Gastroesophageal sphincter (tissue), 4 donors: ENCODE data around the gene CRYGN. TPM values are rescaled to one million over a fixed set of nuclear protein-coding genes. Genes with fewer than 3 reads are reported as not detected.
A peak's percentile ranks its signal among the peaks of the same experiment; 100 is the strongest.

Source experiments
- ATAC-seq: fragments of 150-250 bp; one replicate; pipeline ENCODE4 v1.9.1; 2016; ENCODE audit warnings: mild to moderate bottlenecking, moderate library complexity
- H3K27ac ChIP-seq, 4 donors: fragments of 200-600 bp; sonication (generic) in 3 of 4; 1 replicate in 3 of 4; 2 replicates in 1 of 4; pipeline ENCODE4 v1.5.1; 2016 to 2019
- H3K27me3 ChIP-seq: fragments of 200-600 bp; sonication (generic); one replicate; pipeline ENCODE4 v1.5.1; 2019
- H3K36me3 ChIP-seq, 2 donors: fragments of 200-600 bp; sonication (generic); one replicate each; pipeline ENCODE4 v1.5.1; 2019; ENCODE audit warnings: control low read depth in 1 of 2
- H3K4me1 ChIP-seq, 3 donors: fragments of 200-600 bp; sonication (generic); 1 replicate in 2 of 3; 2 replicates in 1 of 3; pipeline ENCODE4 v1.5.1; 2016 to 2019; ENCODE audit warnings: control low read depth in 2 of 3
- H3K4me3 ChIP-seq, 2 donors: fragments of 200-600 bp; sonication (generic); one replicate each; pipeline ENCODE4 v1.5.1; 2019; ENCODE audit warnings: mild to moderate bottlenecking in 1 of 2, moderate library complexity in 1 of 2
- H3K9me3 ChIP-seq, 3 donors: fragments of 200-600 bp; sonication (generic); one replicate each; pipeline ENCODE4 v1.5.1; 2017 to 2019; ENCODE audit warnings: control low read depth in 2 of 3
- EP300 ChIP-seq: sonication (generic); formaldehyde crosslinking; IDR thresholded peaks from one replicate; pipeline ENCODE4 v1.6.1; 2017; ENCODE audit warnings: antibody characterized with exemption, mild to moderate bottlenecking
- POLR2A ChIP-seq, 2 donors: fragments of 450-650 bp; IDR thresholded peaks; one replicate each; pipeline ENCODE4 v1.6.1; 2017; ENCODE audit warnings: antibody characterized with exemption in 2 of 2, mild to moderate bottlenecking in 2 of 2, moderate library complexity in 1 of 2
- POLR2AphosphoS5 ChIP-seq: sonication (generic); formaldehyde crosslinking; IDR thresholded peaks from one replicate; pipeline ENCODE4 v1.6.1; 2017; ENCODE audit warnings: antibody characterized with exemption
- WGBS, 2 donors: methylation state at CpG; one replicate each; pipeline ENCODE4 v1.1.5; 2018; ENCODE audit warnings: low coverage in 1 of 2; 5-methylcytosine and 5-hydroxymethylcytosine counted together
- total RNA-seq, 4 donors: library from RNA; depleted of rRNA; stranded (reverse); fragments of >200 nt; gene quantifications; one replicate each; pipeline ENCODE4 v1.1.0, GENCODE V29; 2016
- TF ChIP-seq, protein P1 (sequence below), 4 experiments: fragments of 200-600 bp in 2 of 4; fragments of 450-650 bp in 2 of 4; sonication (generic) in 1 of 4; IDR thresholded peaks; one replicate each; pipeline ENCODE4 v1.5.1; 2017 to 2019; ENCODE audit warnings: antibody characterized with exemption in 4 of 4, mild to moderate bottlenecking in 2 of 4, moderate library complexity in 2 of 4

The CRYGN gene
- total RNA-seq, 4 donors from 2014 or later = 0.27 to 4.4 TPM; not detected in 2

DNA sequence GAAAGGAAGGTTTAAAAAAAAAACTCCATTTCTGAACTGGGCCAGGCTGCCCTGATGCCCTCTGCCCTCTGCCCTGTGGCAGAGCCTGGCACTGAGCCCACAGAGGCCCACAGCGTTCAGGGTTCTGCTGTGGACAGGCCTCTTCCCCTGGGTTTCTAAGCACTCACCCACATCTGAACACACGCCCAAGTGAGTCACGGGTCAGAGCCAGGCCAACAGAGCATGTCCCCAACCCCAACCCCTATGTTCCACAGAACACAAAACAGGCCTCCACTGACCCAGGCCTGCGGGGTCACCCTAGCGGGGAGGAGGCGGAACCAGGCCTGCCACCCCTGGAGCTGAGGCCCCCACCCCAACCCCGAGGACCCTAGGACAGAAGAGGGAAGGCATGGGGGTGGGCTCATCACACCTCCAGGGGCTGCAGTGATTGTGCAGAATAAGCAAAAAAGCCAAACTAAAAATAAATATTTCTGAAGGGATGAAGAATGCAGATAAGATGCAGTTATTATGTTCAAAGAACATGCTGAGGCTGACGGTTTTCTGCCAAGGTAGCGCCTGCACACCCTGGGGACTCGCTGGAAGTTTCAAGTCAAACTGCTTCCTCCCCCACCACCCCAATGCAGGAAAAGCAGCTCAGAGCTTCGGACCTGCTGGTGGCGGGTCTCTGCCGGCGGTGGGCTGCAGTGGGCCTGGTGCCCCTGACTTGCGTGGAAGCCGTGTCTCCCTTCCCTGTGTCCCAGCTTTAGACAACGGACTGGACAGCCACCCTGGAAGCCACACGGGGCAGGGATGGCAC, 35.5 kb downstream of the CRYGN start:
- TF ChIP-seq POLR2AphosphoS5 = peak; percentile 26
- TF ChIP-seq, protein P1, sequence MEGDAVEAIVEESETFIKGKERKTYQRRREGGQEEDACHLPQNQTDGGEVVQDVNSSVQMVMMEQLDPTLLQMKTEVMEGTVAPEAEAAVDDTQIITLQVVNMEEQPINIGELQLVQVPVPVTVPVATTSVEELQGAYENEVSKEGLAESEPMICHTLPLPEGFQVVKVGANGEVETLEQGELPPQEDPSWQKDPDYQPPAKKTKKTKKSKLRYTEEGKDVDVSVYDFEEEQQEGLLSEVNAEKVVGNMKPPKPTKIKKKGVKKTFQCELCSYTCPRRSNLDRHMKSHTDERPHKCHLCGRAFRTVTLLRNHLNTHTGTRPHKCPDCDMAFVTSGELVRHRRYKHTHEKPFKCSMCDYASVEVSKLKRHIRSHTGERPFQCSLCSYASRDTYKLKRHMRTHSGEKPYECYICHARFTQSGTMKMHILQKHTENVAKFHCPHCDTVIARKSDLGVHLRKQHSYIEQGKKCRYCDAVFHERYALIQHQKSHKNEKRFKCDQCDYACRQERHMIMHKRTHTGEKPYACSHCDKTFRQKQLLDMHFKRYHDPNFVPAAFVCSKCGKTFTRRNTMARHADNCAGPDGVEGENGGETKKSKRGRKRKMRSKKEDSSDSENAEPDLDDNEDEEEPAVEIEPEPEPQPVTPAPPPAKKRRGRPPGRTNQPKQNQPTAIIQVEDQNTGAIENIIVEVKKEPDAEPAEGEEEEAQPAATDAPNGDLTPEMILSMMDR (IDR thresholded peaks at IDR 0.05) = no peak
- Histone ChIP-seq H3K4me1 (peaks cover 0 to 10% (median 9%) of the 10 kb centered on the region in 3 donors), H3K27me3 (peaks cover 25% of the 10 kb centered on the region), H3K27ac (peak overlapping the region in 3 of 4 donors; percentile 37 to 64 (median 38)), H3K9me3 (no peaks in the 10 kb centered on the region), H3K4me3 (no peak overlapping the region), H3K36me3 (no peaks in the 10 kb centered on the region)
- WGBS, 2 donors = 46 to 53% methylated on average over 4 to 9 of the region's 18 CpGs
- peak; percentile 69 for ATAC-seq

DNA sequence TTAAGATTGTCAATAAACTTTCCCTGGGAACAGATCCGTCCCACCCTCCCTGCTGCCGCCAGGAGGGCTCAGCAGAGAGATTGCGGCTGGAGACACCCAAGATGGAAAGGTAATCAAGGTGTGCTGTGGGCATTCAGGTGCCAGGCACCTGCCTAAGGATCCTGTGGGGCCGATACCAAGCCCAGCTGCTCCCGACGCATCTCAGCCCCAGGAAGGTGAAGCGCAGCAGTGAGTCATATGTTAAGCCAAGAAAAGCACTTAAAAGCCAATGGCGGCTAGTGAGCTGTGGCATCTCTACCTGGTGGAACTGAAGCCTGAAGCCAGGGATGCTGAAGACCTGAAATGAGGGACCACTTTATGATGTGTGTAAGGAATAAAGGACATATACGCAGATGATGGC, 36.2 kb downstream of the CRYGN start:
- Histone ChIP-seq H3K9me3 (no peaks in the 10 kb centered on the region), H3K27ac (peak overlapping the region in 1 of 4 donors; percentile 64), H3K4me1 (peaks cover 0 to 4% (median 3%) of the 10 kb centered on the region in 3 donors), H3K27me3 (peaks cover 19% of the 10 kb centered on the region), H3K36me3 (no peaks in the 10 kb centered on the region), H3K4me3 (no peak overlapping the region)
- 88 to 100% methylated on average over 3 to 6 of the region's 9 CpGs for WGBS, 2 donors
- no peak for TF ChIP-seq EP300
- TF ChIP-seq POLR2A (IDR thresholded peaks at IDR 0.05) = no peak
- ATAC-seq = no peak

DNA sequence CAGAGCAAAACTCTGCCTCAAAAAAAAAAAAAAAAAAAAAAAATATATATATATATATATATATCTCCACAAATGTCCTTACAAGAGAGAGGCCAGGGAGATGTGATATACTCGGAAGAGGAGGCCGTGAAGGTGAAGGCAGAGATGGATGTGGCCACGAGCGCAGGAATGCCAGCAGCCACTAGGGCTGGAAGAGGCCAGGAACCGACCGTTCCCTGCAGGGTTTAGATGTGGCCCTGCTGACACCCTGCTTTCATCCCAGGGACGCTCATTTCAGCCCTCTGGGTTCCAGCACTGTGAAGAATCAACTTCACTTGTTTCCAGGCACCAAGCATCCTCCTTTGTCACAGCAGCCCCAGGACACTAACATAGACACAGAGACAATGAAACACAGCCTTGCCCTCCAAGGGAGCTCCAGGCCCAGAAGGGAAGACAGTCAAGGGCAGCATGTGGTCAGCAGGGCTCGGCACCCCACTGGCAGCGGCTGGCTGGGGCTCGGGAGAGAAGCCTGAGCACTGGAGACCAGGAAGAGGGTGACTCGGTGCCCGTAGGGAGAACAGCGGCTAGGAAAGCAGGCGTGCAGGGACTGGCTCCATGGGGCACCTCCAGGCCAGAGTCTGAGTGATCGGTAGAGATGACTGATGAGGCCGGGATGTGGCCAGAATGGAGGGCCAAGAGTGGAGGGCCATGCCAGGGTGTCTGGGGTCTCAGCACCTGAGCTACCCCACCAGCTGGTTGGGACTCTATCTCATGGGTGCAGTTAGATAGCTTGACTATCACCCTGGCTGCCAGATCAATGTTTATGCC, 37.7 kb downstream of the CRYGN start:
- Histone ChIP-seq H3K36me3 (no peaks in the 10 kb centered on the region), H3K4me1 (peaks cover 0 to 4% (median 0%) of the 10 kb centered on the region in 3 donors), H3K27me3 (peaks cover 3% of the 10 kb centered on the region), H3K4me3 (no peak overlapping the region), H3K9me3 (no peaks in the 10 kb centered on the region), H3K27ac (no peak overlapping the region)
- TF ChIP-seq POLR2AphosphoS5 = no peak
- no peak for TF ChIP-seq POLR2A (IDR thresholded peaks at IDR 0.05)
- TF ChIP-seq, protein P1 (IDR thresholded peaks at IDR 0.05) = no peak
- TF ChIP-seq EP300 = no peak
- ATAC-seq = no peak
- 93% methylated on average over 9 of the region's 16 CpGs; no CpG with 5 or more reads in 1 of the 2 donors for WGBS, 2 donors

DNA sequence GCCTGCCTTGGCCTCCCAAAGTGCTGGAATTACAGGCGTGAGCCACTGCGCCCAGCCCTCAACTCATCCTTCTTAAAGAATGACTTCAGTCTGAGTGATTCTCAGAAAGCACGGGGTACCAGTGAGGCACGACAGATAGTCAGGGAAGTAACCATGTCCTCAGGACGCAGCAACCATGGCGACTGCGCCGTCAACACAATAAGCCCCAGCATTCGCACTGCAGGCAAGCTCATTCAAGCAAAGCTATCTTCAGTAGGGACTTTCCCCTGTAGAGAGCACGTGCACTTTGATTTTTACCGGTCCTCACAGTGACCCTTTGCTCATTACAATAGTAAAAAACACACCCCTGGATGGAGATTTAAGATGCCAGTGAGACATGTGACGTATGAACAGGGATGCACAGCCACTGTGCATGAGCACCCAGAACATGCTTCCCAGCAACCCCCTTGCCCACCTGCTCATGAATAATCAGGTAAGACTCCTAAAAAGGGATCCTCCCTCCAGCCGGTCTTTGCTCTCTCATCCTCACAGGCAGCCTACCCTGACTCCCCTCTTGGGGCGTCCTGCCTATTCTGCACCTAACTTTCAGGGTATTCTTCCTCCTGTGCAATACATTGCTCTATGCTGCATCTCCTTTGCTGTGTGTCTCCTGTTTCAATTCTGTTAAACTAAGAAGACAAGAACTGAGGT, 39.2 kb downstream of the CRYGN start:
- Histone ChIP-seq H3K36me3 (no peaks in the 10 kb centered on the region), H3K4me3 (no peak overlapping the region), H3K27me3 (no peaks in the 10 kb centered on the region), H3K4me1 (peaks cover 0 to 4% (median 0%) of the 10 kb centered on the region in 3 donors), H3K9me3 (no peaks in the 10 kb centered on the region), H3K27ac (no peak overlapping the region)
- ATAC-seq = no peak
- 62 to 67% methylated on average over 2 to 10 of the region's 14 CpGs for WGBS, 2 donors
- TF ChIP-seq POLR2AphosphoS5 = no peak

DNA sequence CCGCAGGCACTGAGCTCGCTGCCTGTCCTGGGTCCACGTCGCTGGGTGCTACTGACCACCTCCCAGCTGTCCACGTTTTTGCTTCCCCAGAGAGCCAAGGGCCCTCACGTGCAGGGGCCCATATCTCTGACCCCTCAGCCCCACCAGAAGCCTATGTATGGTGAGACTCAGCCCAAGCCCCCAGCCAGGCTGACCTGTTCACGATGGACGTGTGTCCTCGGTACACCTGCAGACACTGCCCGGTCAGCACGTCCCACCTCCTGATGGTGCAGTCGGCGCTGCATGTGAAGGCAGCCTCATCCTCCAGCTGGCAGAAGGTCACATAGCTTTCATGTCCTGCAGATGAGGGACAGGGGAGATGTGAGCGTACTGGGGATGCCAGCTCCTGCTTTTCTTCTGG, 40.0 kb downstream of the CRYGN start:
- no peaks in the 10 kb centered on the region for H3K36me3 ChIP-seq
- TF ChIP-seq, protein P1 (IDR thresholded peaks at IDR 0.05) = no peak
- no peak for TF ChIP-seq POLR2AphosphoS5
- no peak for TF ChIP-seq POLR2A (IDR thresholded peaks at IDR 0.05)
- no peak for TF ChIP-seq EP300

More for the DNA sequence above, 40.0 kb downstream of the CRYGN start:
- Histone ChIP-seq H3K27me3 (no peaks in the 10 kb centered on the region), H3K27ac (no peak overlapping the region), H3K4me3 (no peak overlapping the region), H3K4me1 (peaks cover 0 to 4% (median 0%) of the 10 kb centered on the region in 3 donors), H3K9me3 (no peaks in the 10 kb centered on the region)
- no peak for ATAC-seq
- 94 to 100% methylated on average over 1 to 2 of the region's 14 CpGs for WGBS, 2 donors
